ENCODE measurements around the gene C12orf56.

Gene C12orf56

DNA sequence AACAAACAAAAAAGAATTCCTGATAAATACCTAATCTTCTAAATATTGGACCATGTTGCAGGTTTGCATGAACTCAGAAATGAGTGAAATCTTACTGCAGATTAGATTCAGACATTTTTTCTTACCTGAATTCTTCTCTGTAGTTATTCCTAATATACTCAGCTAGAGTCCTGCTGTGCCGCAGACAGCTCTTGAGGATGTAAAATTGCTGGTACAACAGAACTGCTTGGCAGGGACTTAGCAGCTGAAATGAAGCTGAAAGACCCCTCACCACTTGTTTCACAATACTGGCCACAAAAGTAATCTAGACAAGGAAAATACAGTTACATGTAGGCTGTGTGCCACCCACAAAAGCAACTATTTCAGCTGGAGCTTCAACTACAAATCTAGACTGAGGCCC is 120.1 kb downstream of the C12orf56 start:
- no peak for TF ChIP-seq SIN3A (IDR thresholded peaks at IDR 0.05; ENCODE audit: borderline replicate concordance, insufficient read depth, low read length)
- no peak for TF ChIP-seq FOXP2 (optimal IDR thresholded peaks at IDR 0.05; ENCODE audit: borderline replicate concordance, extremely low read depth, extremely low read length, insufficient read depth)
- no peak for TF ChIP-seq TAF1 (IDR thresholded peaks at IDR 0.05; ENCODE audit: borderline replicate concordance, insufficient read depth, low read length)
- no peak for TF ChIP-seq POLR2AphosphoS5 (IDR thresholded peaks at IDR 0.05; ENCODE audit: low read depth, low read length)
- TF ChIP-seq, protein P1, sequence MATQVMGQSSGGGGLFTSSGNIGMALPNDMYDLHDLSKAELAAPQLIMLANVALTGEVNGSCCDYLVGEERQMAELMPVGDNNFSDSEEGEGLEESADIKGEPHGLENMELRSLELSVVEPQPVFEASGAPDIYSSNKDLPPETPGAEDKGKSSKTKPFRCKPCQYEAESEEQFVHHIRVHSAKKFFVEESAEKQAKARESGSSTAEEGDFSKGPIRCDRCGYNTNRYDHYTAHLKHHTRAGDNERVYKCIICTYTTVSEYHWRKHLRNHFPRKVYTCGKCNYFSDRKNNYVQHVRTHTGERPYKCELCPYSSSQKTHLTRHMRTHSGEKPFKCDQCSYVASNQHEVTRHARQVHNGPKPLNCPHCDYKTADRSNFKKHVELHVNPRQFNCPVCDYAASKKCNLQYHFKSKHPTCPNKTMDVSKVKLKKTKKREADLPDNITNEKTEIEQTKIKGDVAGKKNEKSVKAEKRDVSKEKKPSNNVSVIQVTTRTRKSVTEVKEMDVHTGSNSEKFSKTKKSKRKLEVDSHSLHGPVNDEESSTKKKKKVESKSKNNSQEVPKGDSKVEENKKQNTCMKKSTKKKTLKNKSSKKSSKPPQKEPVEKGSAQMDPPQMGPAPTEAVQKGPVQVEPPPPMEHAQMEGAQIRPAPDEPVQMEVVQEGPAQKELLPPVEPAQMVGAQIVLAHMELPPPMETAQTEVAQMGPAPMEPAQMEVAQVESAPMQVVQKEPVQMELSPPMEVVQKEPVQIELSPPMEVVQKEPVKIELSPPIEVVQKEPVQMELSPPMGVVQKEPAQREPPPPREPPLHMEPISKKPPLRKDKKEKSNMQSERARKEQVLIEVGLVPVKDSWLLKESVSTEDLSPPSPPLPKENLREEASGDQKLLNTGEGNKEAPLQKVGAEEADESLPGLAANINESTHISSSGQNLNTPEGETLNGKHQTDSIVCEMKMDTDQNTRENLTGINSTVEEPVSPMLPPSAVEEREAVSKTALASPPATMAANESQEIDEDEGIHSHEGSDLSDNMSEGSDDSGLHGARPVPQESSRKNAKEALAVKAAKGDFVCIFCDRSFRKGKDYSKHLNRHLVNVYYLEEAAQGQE (IDR thresholded peaks at IDR 0.05; ENCODE audit: insufficient read depth in 1 of 2, low read depth in 2 of 2, low read length in 2 of 2), result no peak

DNA sequence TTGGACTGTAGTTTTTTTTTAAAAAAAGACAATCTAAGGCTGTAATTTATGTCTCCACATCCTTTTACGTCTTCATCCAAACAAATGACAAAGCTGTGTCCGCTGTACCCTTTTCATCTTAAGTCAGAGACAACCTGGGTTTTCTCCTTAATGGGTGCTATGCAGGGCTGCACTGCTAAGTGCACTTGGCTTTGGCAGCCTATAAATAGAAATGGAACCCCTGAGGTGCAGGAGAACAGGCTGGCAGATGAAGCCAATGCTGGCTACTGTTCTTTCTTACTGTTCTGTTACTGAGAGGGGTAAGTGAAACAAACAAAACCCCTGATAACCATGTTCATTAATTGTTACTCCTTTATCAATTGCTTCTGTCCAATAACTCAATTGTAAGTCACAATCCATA is 121.4 kb downstream of the C12orf56 start:
- TF ChIP-seq TAF1 (IDR thresholded peaks at IDR 0.05; ENCODE audit: borderline replicate concordance, insufficient read depth, low read length), result no peak
- TF ChIP-seq, protein P1 (IDR thresholded peaks at IDR 0.05; ENCODE audit: insufficient read depth in 1 of 2, low read depth in 2 of 2, low read length in 2 of 2), result no peak
- TF ChIP-seq FOXP2 (optimal IDR thresholded peaks at IDR 0.05; ENCODE audit: borderline replicate concordance, extremely low read depth, extremely low read length, insufficient read depth), result no peak
- TF ChIP-seq SIN3A (IDR thresholded peaks at IDR 0.05; ENCODE audit: borderline replicate concordance, insufficient read depth, low read length), result no peak
- no peak for TF ChIP-seq POLR2AphosphoS5 (IDR thresholded peaks at IDR 0.05; ENCODE audit: low read depth, low read length)

DNA sequence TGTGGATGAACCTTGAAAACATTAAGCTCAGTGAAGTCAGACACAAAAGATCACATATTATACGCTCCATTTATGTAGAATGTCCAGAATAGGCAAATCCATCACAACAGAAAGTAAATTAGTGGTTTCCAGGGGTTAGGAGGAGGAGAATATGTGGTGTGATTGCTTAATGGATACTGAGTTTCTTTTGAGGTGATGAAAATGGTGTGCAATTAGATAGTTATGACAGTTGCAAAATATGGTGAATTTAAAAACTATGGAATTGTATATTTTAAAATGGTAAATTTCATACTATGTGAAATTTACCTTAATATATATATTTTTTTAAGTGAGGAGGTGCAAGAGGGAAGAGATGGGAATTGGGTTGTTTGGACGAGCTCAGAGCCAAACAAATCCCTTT is 122.1 kb downstream of the C12orf56 start:
- no peak for TF ChIP-seq TAF1 (IDR thresholded peaks at IDR 0.05; ENCODE audit: borderline replicate concordance, insufficient read depth, low read length)
- TF ChIP-seq FOXP2 (optimal IDR thresholded peaks at IDR 0.05; ENCODE audit: borderline replicate concordance, extremely low read depth, extremely low read length, insufficient read depth), result no peak

DNA sequence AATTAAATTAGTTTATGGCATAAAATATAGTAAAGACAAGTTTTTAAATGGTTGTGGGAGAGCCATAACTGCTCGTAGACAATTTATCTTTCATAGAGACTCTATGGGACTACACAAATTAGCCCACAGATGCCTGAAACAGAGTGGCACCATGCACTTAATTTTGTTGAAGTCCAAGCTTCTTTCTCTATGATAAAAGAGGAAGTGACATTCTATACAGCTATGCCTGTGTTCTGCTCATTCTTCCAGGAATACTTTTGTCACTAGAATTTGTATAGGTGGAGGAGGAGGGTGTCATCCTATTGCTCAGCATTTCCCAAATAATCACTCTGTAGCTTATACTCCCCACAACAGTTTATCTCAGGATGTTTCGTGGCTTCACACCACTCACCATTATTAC is 124.7 kb downstream of the C12orf56 start:
- TF ChIP-seq SIN3A (IDR thresholded peaks at IDR 0.05; ENCODE audit: borderline replicate concordance, insufficient read depth, low read length) (no peak), POLR2AphosphoS5 (IDR thresholded peaks at IDR 0.05; ENCODE audit: low read depth, low read length) (no peak), FOXP2 (optimal IDR thresholded peaks at IDR 0.05; ENCODE audit: borderline replicate concordance, extremely low read depth, extremely low read length, insufficient read depth) (no peak), TAF1 (IDR thresholded peaks at IDR 0.05; ENCODE audit: borderline replicate concordance, insufficient read depth, low read length) (no peak)
- TF ChIP-seq, protein P1 (IDR thresholded peaks at IDR 0.05; ENCODE audit: insufficient read depth in 1 of 2, low read depth in 2 of 2, low read length in 2 of 2), result no peak

DNA sequence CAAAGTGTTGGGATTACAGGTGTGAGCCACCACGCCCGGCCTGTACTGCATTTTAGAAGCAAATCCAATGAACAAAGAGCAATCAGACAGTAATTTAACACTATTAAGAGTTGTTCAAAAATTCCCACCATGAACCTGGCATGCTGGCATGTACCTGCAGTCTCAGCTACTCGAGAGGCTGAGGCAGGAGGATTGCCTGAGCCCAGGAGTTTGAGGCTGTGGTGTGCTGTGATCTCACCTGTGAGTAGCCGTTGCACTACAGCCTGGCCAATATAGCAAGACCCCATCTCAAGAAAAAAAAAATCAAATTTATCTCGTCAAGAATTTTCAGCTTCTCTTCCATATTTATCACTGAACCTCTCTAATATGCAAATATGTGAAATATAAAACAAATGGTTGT is 128.7 kb downstream of the C12orf56 start:
- TF ChIP-seq, protein P1 (IDR thresholded peaks at IDR 0.05; ENCODE audit: insufficient read depth in 1 of 2, low read depth in 2 of 2, low read length in 2 of 2), result no peak
- TF ChIP-seq TAF1 (IDR thresholded peaks at IDR 0.05; ENCODE audit: borderline replicate concordance, insufficient read depth, low read length) (no peak), POLR2AphosphoS5 (IDR thresholded peaks at IDR 0.05; ENCODE audit: low read depth, low read length) (no peak), FOXP2 (optimal IDR thresholded peaks at IDR 0.05; ENCODE audit: borderline replicate concordance, extremely low read depth, extremely low read length, insufficient read depth) (no peak), SIN3A (IDR thresholded peaks at IDR 0.05; ENCODE audit: borderline replicate concordance, insufficient read depth, low read length) (no peak)

Measured in PFSK-1 (cell line).